ENCODE measurements around the gene IL31.

DNA sequence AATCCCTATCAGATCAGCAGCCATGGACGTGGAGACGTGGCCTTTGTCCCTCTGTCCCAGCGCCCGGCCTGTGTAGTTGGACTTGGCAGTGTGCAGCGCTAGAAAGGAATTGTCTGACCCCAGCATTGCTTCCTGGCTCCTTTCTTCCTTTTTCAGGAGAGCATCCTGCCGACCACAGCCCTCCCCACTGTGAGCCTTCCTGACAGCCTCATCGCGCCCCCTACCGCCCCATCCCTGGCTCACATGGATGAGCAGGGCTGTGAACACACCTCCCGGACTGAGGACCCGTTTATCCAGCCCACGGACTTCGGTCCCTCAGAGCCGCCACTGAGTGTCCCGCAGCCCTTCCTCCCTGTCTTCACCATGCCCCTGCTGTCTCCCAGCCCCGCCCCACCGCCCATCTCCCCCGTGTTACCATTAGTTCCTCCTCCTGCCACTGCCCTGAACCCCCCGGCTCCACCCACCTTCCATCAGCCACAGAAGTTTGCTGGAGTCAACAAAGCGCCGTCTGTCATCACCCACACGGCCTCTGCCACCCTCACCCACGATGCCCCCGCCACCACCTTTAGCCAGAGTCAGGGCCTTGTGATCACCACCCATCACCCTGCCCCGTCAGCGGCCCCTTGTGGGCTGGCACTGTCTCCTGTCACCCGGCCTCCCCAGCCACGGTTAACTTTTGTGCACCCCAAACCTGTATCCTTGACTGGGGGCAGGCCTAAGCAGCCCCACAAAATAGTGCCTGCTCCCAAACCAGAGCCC, 40.6 kb downstream of the IL31 start:
- TF ChIP-seq ZC3H11A (IDR thresholded peaks at IDR 0.05) (no peak), MAFK (IDR thresholded peaks at IDR 0.05; ENCODE audit: partially characterized antibody) (no peak), RAD21 (conservative IDR thresholded peaks at IDR 0.05 in 1 of 2, IDR thresholded peaks at IDR 0.05 in 1 of 2) (no peak), CHD2 (IDR thresholded peaks at IDR 0.05; ENCODE audit: low read length, partially characterized antibody) (no peak), EP300 (IDR thresholded peaks at IDR 0.05) (no peak), SMC3 (IDR thresholded peaks at IDR 0.05) (no peak), POLR2A (IDR thresholded peaks at IDR 0.05; ENCODE audit: low read length) (no peak)
- TF ChIP-seq, protein P1, sequence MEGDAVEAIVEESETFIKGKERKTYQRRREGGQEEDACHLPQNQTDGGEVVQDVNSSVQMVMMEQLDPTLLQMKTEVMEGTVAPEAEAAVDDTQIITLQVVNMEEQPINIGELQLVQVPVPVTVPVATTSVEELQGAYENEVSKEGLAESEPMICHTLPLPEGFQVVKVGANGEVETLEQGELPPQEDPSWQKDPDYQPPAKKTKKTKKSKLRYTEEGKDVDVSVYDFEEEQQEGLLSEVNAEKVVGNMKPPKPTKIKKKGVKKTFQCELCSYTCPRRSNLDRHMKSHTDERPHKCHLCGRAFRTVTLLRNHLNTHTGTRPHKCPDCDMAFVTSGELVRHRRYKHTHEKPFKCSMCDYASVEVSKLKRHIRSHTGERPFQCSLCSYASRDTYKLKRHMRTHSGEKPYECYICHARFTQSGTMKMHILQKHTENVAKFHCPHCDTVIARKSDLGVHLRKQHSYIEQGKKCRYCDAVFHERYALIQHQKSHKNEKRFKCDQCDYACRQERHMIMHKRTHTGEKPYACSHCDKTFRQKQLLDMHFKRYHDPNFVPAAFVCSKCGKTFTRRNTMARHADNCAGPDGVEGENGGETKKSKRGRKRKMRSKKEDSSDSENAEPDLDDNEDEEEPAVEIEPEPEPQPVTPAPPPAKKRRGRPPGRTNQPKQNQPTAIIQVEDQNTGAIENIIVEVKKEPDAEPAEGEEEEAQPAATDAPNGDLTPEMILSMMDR (IDR thresholded peaks at IDR 0.05): no peak
- TF ChIP-seq, protein P2, sequence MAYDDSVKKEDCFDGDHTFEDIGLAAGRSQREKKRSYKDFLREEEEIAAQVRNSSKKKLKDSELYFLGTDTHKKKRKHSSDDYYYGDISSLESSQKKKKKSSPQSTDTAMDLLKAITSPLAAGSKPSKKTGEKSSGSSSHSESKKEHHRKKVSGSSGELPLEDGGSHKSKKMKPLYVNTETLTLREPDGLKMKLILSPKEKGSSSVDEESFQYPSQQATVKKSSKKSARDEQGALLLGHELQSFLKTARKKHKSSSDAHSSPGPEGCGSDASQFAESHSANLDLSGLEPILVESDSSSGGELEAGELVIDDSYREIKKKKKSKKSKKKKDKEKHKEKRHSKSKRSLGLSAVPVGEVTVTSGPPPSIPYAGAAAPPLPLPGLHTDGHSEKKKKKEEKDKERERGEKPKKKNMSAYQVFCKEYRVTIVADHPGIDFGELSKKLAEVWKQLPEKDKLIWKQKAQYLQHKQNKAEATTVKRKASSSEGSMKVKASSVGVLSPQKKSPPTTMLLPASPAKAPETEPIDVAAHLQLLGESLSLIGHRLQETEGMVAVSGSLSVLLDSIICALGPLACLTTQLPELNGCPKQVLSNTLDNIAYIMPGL (CRISPR knock-in tag; IDR thresholded peaks at IDR 0.05; ENCODE audit: borderline replicate concordance): no peak
